Subcutaneous abdominal adipose tissue (tissue), 5 donors: ENCODE data around the gene TMEM38A.

Experiments
- H3K27ac ChIP-seq: one replicate; pipeline ENCODE4 v1.7.0; 2013; ENCODE audit warnings: low read depth, mild to moderate bottlenecking, inconsistent platforms, low read length, moderate library complexity
- H3K27me3 ChIP-seq, 5 donors: one replicate each; pipeline ENCODE4 v1.7.0; 2013; ENCODE audit warnings: low read length in 5 of 5, inconsistent platforms in 1 of 5; ENCODE audit not compliant: control insufficient read depth in 5 of 5, insufficient read depth in 4 of 5
- H3K36me3 ChIP-seq, 5 donors: one replicate each; pipeline ENCODE4 v1.7.0; 2013; ENCODE audit warnings: low read length in 5 of 5; ENCODE audit not compliant: control insufficient read depth in 5 of 5, insufficient read depth in 5 of 5
- H3K4me1 ChIP-seq, 5 donors: one replicate each; pipeline ENCODE4 v1.7.0; 2013; ENCODE audit warnings: low read length in 5 of 5, mild to moderate bottlenecking in 3 of 5, moderate library complexity in 1 of 5; ENCODE audit not compliant: control insufficient read depth in 5 of 5, insufficient read depth in 5 of 5
- H3K4me3 ChIP-seq, 5 donors: one replicate each; pipeline ENCODE4 v1.7.0; 2013; ENCODE audit warnings: low read length in 5 of 5, low read depth in 1 of 5
- H3K9ac ChIP-seq, 5 donors: one replicate each; pipeline ENCODE4 v1.7.0; 2013; ENCODE audit warnings: low read length in 5 of 5, mild to moderate bottlenecking in 4 of 5, moderate library complexity in 3 of 5
- H3K9me3 ChIP-seq, 5 donors: one replicate each; pipeline ENCODE4 v1.7.0; 2013; ENCODE audit warnings: low read length in 5 of 5; ENCODE audit not compliant: control insufficient read depth in 5 of 5
- donor health status: healthy.
- donor health status: healthy.
- donor health status: healthy.
- donor health status: healthy.
- donor health status: healthy.

TMEM38A gene

GRCh38 chr19:16621165-16621800, 39.7 kb upstream of the TMEM38A start:
- Histone ChIP-seq H3K36me3 (peaks cover 0 to 18% (median 8%) of the 10 kb centered on the region in 5 donors), H3K9me3 (no peaks in the 10 kb centered on the region), H3K27me3 (no peaks in the 10 kb centered on the region), H3K4me3 (no peak overlapping the region), H3K9ac (no peak overlapping the region), H3K4me1 (peaks cover 16 to 73% (median 61%) of the 10 kb centered on the region in 5 donors), H3K27ac (peak overlapping the region; percentile 22)

DNA sequence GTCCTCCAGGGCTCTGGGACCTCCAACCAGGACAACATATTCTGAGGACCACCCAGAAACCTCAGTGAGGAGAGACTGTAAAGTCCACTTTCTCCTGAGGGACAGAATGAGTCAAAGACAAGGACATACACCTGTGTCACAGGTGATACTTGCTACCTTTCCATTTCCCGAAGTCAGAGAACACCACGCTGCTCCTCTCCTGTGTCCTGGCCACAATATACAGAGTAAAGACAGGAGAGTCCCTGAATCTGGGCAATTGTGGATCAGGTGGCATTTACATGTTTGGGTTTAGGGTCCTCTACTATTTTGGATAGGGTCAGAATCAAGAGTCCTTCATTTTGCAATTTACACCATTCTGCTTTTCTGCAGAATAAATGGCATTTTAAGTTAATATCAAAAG, 37.9 kb upstream of the TMEM38A start:
- Histone ChIP-seq H3K4me1 (peaks cover 19 to 85% (median 70%) of the 10 kb centered on the region in 5 donors), H3K9ac (peak overlapping the region in 1 of 5 donors; percentile 17), H3K27ac (no peak overlapping the region), H3K27me3 (no peaks in the 10 kb centered on the region), H3K36me3 (peaks cover 0 to 18% (median 8%) of the 10 kb centered on the region in 5 donors), H3K4me3 (no peak overlapping the region), H3K9me3 (no peaks in the 10 kb centered on the region)

DNA sequence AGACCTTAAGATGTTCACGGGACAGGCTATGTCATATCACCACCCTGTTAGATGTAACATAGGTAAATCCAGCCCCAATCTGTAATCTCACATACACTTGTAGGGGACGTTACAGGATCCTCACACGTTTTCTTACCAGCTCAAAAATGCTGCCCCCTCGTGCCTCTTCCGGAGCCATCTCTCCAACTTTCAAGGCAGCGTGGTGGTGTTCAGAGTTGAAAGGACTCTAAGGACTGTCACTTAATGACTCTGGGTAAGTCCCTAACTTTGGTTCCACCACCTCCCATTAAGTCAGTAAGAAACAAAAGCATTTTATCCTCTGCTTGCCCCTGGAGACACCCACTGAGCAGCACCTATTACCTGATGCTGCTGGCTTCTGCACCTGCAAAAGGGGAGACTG, 37.4 kb upstream of the TMEM38A start:
- Histone ChIP-seq H3K27ac (no peak overlapping the region), H3K4me3 (no peak overlapping the region), H3K9ac (no peak overlapping the region), H3K36me3 (peaks cover 0 to 18% (median 8%) of the 10 kb centered on the region in 5 donors), H3K9me3 (no peaks in the 10 kb centered on the region), H3K4me1 (peaks cover 19 to 80% (median 65%) of the 10 kb centered on the region in 5 donors), H3K27me3 (no peaks in the 10 kb centered on the region)

- no peak overlapping the region for H3K27ac ChIP-seq
- H3K9ac ChIP-seq, result no peak overlapping the region
Measured at GRCh38 chr19:16624236-16624635, 36.7 kb upstream of the TMEM38A start.

DNA sequence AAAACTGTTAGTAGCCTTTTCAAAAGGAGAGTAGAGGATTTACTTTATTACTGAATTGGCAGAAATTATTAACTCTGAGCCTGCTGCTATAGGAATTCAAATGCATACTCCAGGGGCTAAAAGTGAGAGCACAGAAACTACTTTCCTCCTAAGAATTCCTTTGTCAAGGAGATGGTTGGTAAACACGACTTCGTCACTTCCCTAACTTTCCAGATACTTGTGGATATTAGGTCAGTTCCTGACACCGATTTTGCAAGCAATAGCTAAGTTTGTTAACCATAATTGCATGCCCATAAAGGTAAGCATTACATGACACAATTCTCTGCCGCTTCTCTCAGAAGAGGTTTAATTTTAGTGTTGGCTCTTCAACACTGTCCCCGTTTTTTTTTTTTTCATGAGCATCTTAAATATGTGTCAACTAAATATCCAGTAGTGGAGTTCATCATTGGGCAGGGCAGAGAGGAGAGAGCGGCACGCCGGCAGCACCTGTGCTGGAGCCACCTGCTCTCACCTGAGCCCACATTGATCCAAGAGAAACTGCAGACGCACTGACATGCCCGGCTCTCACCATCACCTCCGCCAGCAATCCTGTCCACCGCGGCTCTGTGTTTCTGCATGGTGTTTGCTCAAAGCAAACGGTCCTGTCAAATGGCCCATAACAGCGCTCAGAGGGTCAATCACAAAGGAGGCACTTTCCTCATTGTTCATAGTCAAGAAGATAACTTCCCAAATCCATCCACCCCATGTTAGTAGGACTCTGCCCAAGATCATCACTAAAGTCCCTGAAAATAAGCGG, 35.6 kb upstream of the TMEM38A start:
- H3K27me3 ChIP-seq, result no peaks in the 10 kb centered on the region
- no peaks in the 10 kb centered on the region for H3K9me3 ChIP-seq
- peaks cover 0 to 18% (median 10%) of the 10 kb centered on the region in 5 donors for H3K36me3 ChIP-seq
- H3K4me1 ChIP-seq, result peaks cover 22 to 72% (median 58%) of the 10 kb centered on the region in 5 donors
- H3K4me3 ChIP-seq, result no peak overlapping the region
- no peak overlapping the region for H3K9ac ChIP-seq
- no peak overlapping the region for H3K27ac ChIP-seq

More at GRCh38 chr19:16624236-16624635, 36.7 kb upstream of the TMEM38A start:
- H3K9me3 ChIP-seq, result no peaks in the 10 kb centered on the region
- H3K4me1 ChIP-seq, result peaks cover 21 to 78% (median 62%) of the 10 kb centered on the region in 5 donors
- H3K36me3 ChIP-seq, result peaks cover 0 to 18% (median 8%) of the 10 kb centered on the region in 5 donors
- no peaks in the 10 kb centered on the region for H3K27me3 ChIP-seq
- H3K4me3 ChIP-seq, result no peak overlapping the region

- peak overlapping the region; percentile 78 to 100 (median 96) for H3K9ac ChIP-seq
- H3K27me3 ChIP-seq, result no peaks in the 10 kb centered on the region
- H3K36me3 ChIP-seq, result peaks cover 0 to 25% (median 13%) of the 10 kb centered on the region in 5 donors
- peak overlapping the region; percentile 81 for H3K27ac ChIP-seq
- H3K4me3 ChIP-seq, result peak overlapping the region; percentile 79 to 94 (median 91)
- H3K4me1 ChIP-seq, result peaks cover 13 to 58% (median 43%) of the 10 kb centered on the region in 5 donors
- H3K9me3 ChIP-seq, result no peaks in the 10 kb centered on the region
Measured at GRCh38 chr19:16626796-16627192, 34.1 kb upstream of the TMEM38A start.

GRCh38 chr19:16627193-16627927, 33.6 kb upstream of the TMEM38A start:
- Histone ChIP-seq H3K9ac (peak overlapping the region; percentile 78 to 100 (median 96)), H3K4me1 (peaks cover 13 to 52% (median 38%) of the 10 kb centered on the region in 5 donors), H3K27ac (peak overlapping the region; percentile 81), H3K27me3 (no peaks in the 10 kb centered on the region), H3K4me3 (peak overlapping the region; percentile 79 to 94 (median 91)), H3K9me3 (no peaks in the 10 kb centered on the region), H3K36me3 (peaks cover 0 to 25% (median 16%) of the 10 kb centered on the region in 5 donors)

DNA sequence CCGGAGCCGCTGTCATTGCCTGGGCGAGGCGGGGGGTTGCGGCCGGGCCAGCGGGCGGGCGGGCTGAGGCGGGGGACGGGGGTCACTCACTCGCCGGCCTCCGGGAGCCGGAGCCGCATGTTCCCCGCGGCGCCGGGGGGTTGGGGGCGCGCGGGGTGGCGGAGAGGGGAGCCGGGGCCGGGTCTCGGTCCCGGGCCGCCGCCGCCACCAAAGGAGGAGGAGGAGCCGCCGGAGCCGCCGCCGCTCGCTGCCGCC, 33.1 kb upstream of the TMEM38A start:
- peak overlapping the region; percentile 81 for H3K27ac ChIP-seq
- no peaks in the 10 kb centered on the region for H3K27me3 ChIP-seq
- H3K9ac ChIP-seq, result peak overlapping the region in 4 of 5 donors; percentile 95 to 100 (median 98)
- H3K4me3 ChIP-seq, result peak overlapping the region in 4 of 5 donors; percentile 79 to 94 (median 90)
- H3K4me1 ChIP-seq, result peaks cover 13 to 47% (median 35%) of the 10 kb centered on the region in 5 donors
- no peaks in the 10 kb centered on the region for H3K9me3 ChIP-seq
- H3K36me3 ChIP-seq, result peaks cover 0 to 29% (median 20%) of the 10 kb centered on the region in 5 donors

DNA sequence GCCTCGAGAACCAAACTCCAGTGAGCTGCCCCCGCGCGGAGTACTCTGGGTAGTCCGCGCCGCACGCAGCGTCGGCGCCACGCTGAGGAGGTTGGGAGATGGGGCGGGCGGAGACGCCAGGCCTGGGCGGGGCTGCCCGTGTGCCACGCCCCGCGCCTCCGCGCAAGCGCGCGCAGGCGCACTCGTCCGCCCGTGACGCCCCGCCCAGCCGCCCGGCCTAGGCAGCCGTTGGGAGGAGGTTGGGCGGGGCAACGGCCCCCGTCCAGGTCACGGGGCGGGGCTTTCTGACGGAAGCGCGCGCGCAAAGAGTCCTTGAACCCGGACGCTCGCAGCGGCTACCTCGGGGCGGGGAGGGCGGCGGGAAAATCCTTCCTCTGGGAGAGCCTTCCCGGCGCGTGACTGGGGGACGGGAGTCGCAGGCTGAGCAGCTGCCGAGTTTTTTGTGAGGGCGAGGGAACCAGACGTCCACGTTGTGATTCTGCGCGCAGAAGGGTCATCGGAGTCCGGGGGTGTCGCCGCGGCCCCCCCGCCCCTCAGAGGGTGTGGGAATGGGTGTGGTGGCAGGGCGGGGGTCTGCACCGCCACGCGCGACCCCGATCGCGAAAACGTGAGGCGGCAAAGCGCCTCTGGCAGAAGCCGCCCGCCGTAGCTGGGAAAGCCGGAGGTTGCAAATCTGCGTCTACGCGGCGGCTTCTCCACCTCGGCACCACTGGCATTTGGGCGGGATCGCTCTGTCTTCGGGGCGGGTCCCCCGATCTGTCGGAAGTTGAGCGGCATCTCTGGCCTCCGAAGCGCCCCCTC, 32.6 kb upstream of the TMEM38A start, which contains the start of gene MED26:
TSS of gene MED26 (minus strand) at position 22 of the 801 bp plus-strand sequence. CDS start 261 bp downstream, outside the sequence.
- H3K4me1 ChIP-seq, result peaks cover 13 to 44% (median 35%) of the 10 kb centered on the region in 5 donors

More for the DNA sequence above, 32.6 kb upstream of the TMEM38A start, which contains the start of gene MED26:
- Histone ChIP-seq H3K9me3 (no peaks in the 10 kb centered on the region), H3K36me3 (peaks cover 0 to 31% (median 24%) of the 10 kb centered on the region in 5 donors), H3K4me3 (peak within 1 kb of the TSS; percentile 79 to 94 (median 91)), H3K27me3 (no peaks in the 10 kb centered on the region), H3K9ac (peak within 1 kb of the TSS; percentile 78 to 100 (median 96)), H3K27ac (peak within 1 kb of the TSS; percentile 85)
